K562 (cell line): ENCODE data around the gene IFIT2. TPM values are rescaled to one million over a fixed set of nuclear protein-coding genes. Genes with fewer than 3 reads are reported as not detected.

Experiments used
- CREB3 ChIP-seq: fragments of 450-650 bp; conservative IDR thresholded peaks from 2 replicates; pipeline ENCODE4 v1.6.1; 2016; ENCODE audit warnings: missing genetic modification characterization, low read depth, mild to moderate bottlenecking, missing compliant biosample characterization, moderate library complexity
- GTF2B ChIP-seq: IDR thresholded peaks from 2 replicates; pipeline ENCODE4 v1.6.1; 2011; ENCODE audit not compliant: insufficient read length; ENCODE audit errors: extremely low read depth
- NFIC ChIP-seq: fragments of 450-650 bp; IDR thresholded peaks from 2 replicates; pipeline ENCODE4 v1.6.1; 2017; ENCODE audit warnings: mild to moderate bottlenecking, inconsistent platforms
- PML ChIP-seq: IDR thresholded peaks from 2 replicates; pipeline ENCODE4 v1.6.1; 2012; ENCODE audit warnings: low read length, inconsistent platforms
- TSHZ1 ChIP-seq: fragments of 250-450 bp; sonication (Bioruptor Pico); IDR thresholded peaks from 2 replicates; pipeline ENCODE4 v1.4.0; 2020; ENCODE audit warnings: mild to moderate bottlenecking, moderate library complexity
- VEZF1 ChIP-seq: fragments of 200-800 bp; sonication (Bioruptor generic); IDR thresholded peaks from 2 replicates; pipeline ENCODE4 v1.6.1; 2017; ENCODE audit warnings: missing genetic modification characterization, missing compliant biosample characterization
- ZNF175 ChIP-seq: fragments of 200-800 bp; sonication (Bioruptor generic); IDR thresholded peaks from 2 replicates; pipeline ENCODE4 v1.6.1; 2016; ENCODE audit warnings: low read depth, mild to moderate bottlenecking, missing genetic modification characterization, missing compliant biosample characterization
- ZNF318 ChIP-seq, 2 experiments: fragments of 450-650 bp; IDR thresholded peaks; 2 replicates each; pipeline ENCODE4 v1.6.1; 2016; ENCODE audit warnings: mild to moderate bottlenecking in 2 of 2, borderline replicate concordance in 1 of 2, low read depth in 1 of 2, moderate library complexity in 1 of 2
- ZNF444 ChIP-seq: fragments of 250-450 bp; sonication (Bioruptor Pico); IDR thresholded peaks from 2 replicates; pipeline ENCODE4 v1.4.0; 2020; ENCODE audit warnings: mild to moderate bottlenecking, moderate library complexity
- polyA plus RNA-seq, 8 experiments: library from polyadenylated mRNA; depleted of rRNA in 4 of 8; stranded (reverse) in 5 of 8; unstranded in 3 of 8; fragments of >200 nt; fragmentation: Nextera tagmentation in 2 of 8; fragmentation: Illumina TruSeq in 1 of 8; extraction: Ambion mirVana in 2 of 8; extraction: Trizol in 1 of 8; gene quantifications; 2 replicates each; pipeline versions ENCODE4 v1.2.1 to v1.2.3, GENCODE V29; 2011 to 2014; ENCODE audit warnings: inconsistent platforms in 1 of 8, missing spikeins in 1 of 8
- total RNA-seq, 7 experiments: library from RNA; depleted of rRNA in 6 of 7; stranded (reverse); fragments of >200 nt in 6 of 7; fragmentation: Illumina TruSeq in 2 of 7; extraction: Trizol in 2 of 7; gene quantifications; 2 replicates each; pipeline versions ENCODE4 v1.2.1 to v1.2.3, GENCODE V29; 2011 to 2021; ENCODE audit warnings: low replicate concordance in 1 of 7

Gene IFIT2
- total and polyA plus RNA-seq, 9 of the 15 experiments (the other 6 are each of a cell fraction or from before 2014, with no cell fraction given) = 0.03 to 0.25 (median 0.10) TPM; not detected in 1

GRCh38 chr10:89327803-89328441 is 26.1 kb downstream of the IFIT2 start, which contains the start of gene IFIT3 (continued):
- peak; percentile 86 for TF ChIP-seq VEZF1
- peak; percentile 40; the same call in 1 of the 2 replicates for TF ChIP-seq NFIC
- no peak for TF ChIP-seq ZNF444 (CRISPR knock-in tag)
- no peak for TF ChIP-seq PML
- TF ChIP-seq ZNF175 (CRISPR knock-in tag) = peak; percentile 56; the same call in 1 of the 2 replicates
- TF ChIP-seq CREB3 (tag) = no peak
- no peak for TF ChIP-seq TSHZ1 (CRISPR knock-in tag)
- no peak for TF ChIP-seq ZNF318 (IDR thresholded peaks at IDR 0.05; ENCODE audit: borderline replicate concordance in 1 of 2, low read depth in 1 of 2)
- TF ChIP-seq GTF2B = no peak
